ENCODE measurements around the gene CERS6. TPM values are rescaled to one million over a fixed set of nuclear protein-coding genes. Genes with fewer than 3 reads are reported as not detected.
"Not testable (repeated sequence)": the region's sequence is repeated elsewhere in the genome, so short reads cannot be mapped to it uniquely, and the experiment has no call there.

The CERS6 gene
- total RNA-seq, 4 donors from 2014 or later = 42.3 to 62.1 (median 50.6) TPM

DNA sequence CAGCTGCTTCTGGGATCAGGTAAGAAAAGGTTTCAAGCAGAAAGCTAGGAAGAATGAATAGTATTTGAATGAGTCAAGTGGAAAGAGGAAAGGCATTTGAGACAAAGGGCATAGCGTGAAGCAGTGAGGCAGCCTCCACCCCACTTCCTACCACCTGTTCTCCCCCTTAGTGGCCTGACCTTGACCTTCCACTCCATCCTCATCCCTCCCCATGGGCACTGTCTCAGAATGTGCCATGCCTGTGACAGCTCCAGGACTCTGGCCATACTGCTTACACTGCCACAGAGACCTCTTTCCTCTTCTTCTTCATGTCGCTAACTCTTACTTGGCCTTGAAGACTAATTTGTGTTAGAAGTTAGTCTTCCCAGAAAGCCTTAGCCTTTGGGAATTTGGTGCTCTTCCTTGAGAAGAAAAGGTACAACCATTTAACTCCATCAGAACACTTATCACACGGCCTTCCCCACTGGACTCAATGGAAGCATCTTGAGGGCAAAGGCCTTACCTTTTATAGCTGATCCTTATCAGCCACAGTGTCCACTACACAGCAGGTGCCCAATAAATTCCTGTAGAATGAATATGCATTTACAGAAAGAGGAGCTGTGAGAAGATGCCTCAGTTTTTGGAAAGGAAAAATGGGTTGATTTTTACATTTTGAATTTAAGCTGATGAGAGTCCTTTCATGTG, 331.2 kb downstream of the CERS6 start:
- intact Hi-C loops (cut with DNase I; ENCODE audit: low total_unique reads) (no loop called here), in situ Hi-C loops (cut with MboI; ENCODE audit: low pct_ligation_motif_present in 1 of 4, low pct_unique_long_range_greater_than_20kb in 1 of 4, low sequenced_read_pairs in 3 of 4) (no loop called here)
- no peaks in the 10 kb centered on the region for H3K36me3 ChIP-seq
- H3K4me3 ChIP-seq = no peak overlapping the region
- H3K9me3 ChIP-seq = no peaks in the 10 kb centered on the region
- 47 to 86% methylated on average over 3 of the region's 3 CpGs for WGBS, 2 donors (ENCODE audit: low coverage in 1 of 2)
- DNase-seq = no peak
- TF ChIP-seq POLR2AphosphoS5 (IDR thresholded peaks at IDR 0.05) (no peak), POLR2A (IDR thresholded peaks at IDR 0.05) (no peak), EP300 (IDR thresholded peaks at IDR 0.05; ENCODE audit: low read depth) (no peak), CTCF (IDR thresholded peaks at IDR 0.05) (no peak)
- H3K27ac ChIP-seq = no peak overlapping the region
- H3K27me3 ChIP-seq = no peaks in the 10 kb centered on the region
- no peaks in the 10 kb centered on the region for H3K4me1 ChIP-seq

DNA sequence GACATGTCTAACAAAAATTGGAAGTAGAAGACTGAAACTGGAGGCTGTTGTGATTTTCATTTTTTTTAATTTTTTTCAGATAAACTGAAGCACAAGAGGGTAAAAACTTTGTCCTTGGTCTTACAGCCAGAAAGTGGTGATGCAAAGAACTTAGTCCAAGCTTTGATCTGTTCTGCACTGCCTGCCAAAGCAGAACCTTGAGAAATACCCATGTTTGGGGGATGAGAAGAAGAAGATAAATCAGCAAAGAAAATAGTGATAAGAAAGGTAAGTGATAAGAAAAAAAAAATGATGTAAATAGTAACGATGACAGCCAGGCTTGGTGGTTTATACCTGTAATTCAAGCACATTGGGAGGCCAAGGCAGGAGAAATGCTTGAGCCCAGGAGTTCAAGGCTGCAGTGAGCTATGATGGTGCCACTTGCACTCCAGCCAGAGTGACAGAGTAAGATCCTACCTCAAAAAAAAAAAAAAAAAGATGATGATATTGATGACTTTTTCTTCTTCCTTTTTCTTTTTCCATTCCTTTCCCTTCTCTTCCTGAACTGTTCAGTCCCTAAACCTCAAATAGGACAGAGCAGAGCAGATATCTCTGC, 331.8 kb downstream of the CERS6 start:
- Histone ChIP-seq H3K36me3 (no peaks in the 10 kb centered on the region), H3K4me3 (no peak overlapping the region), H3K4me1 (no peaks in the 10 kb centered on the region), H3K9me3 (no peaks in the 10 kb centered on the region), H3K27me3 (no peaks in the 10 kb centered on the region), H3K27ac (no peak overlapping the region)
- intact Hi-C loops (cut with DNase I; ENCODE audit: low total_unique reads) = no loop called here
- 77 to 83% methylated on average over 1 of the region's 1 CpG for WGBS, 2 donors (ENCODE audit: low coverage in 1 of 2)
- TF ChIP-seq CTCF (IDR thresholded peaks at IDR 0.05) = no peak
- TF ChIP-seq POLR2A (IDR thresholded peaks at IDR 0.05) = no peak
- TF ChIP-seq POLR2AphosphoS5 (IDR thresholded peaks at IDR 0.05) = no peak
- no peak for TF ChIP-seq EP300 (IDR thresholded peaks at IDR 0.05; ENCODE audit: low read depth)
- in situ Hi-C loops (cut with MboI; ENCODE audit: low pct_ligation_motif_present in 1 of 4, low pct_unique_long_range_greater_than_20kb in 1 of 4, low sequenced_read_pairs in 3 of 4) = no loop called here
- no peak for DNase-seq

DNA sequence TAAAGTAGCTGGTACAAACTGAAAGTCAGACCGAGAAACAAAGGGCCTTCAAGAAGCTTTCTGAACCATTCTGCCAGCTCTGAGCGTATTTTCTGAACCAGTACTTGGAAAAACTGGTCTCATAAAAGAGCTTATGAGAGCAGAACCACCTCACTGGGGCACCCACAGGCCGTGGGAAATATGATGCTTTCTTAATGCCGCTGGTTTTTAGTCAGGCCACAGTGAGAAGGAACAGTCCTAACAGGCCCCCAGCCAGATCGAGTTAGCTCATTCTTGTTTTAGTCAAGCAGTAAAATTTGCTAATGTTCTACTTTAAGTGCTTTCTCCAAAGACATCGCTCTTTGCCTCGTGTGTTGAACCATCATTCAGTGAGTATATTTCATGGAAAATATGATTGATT, 333.7 kb downstream of the CERS6 start:
- TF ChIP-seq POLR2AphosphoS5 (IDR thresholded peaks at IDR 0.05) = no peak
- TF ChIP-seq EP300 (IDR thresholded peaks at IDR 0.05; ENCODE audit: low read depth) = no peak
- no peak for TF ChIP-seq CTCF (IDR thresholded peaks at IDR 0.05)
- no peak for TF ChIP-seq POLR2A (IDR thresholded peaks at IDR 0.05)
- Histone ChIP-seq H3K36me3 (no peaks in the 10 kb centered on the region), H3K27me3 (no peaks in the 10 kb centered on the region), H3K4me1 (no peaks in the 10 kb centered on the region), H3K27ac (no peak overlapping the region), H3K4me3 (no peak overlapping the region), H3K9me3 (no peaks in the 10 kb centered on the region)
- WGBS, 2 donors (ENCODE audit: low coverage in 1 of 2) = 34 to 56% methylated on average over 5 to 7 of the region's 7 CpGs
- in situ Hi-C loops (cut with MboI; ENCODE audit: low pct_ligation_motif_present in 1 of 4, low pct_unique_long_range_greater_than_20kb in 1 of 4, low sequenced_read_pairs in 3 of 4) = no loop called here
- no peak for DNase-seq
- intact Hi-C loops (cut with DNase I; ENCODE audit: low total_unique reads) = no loop called here

DNA sequence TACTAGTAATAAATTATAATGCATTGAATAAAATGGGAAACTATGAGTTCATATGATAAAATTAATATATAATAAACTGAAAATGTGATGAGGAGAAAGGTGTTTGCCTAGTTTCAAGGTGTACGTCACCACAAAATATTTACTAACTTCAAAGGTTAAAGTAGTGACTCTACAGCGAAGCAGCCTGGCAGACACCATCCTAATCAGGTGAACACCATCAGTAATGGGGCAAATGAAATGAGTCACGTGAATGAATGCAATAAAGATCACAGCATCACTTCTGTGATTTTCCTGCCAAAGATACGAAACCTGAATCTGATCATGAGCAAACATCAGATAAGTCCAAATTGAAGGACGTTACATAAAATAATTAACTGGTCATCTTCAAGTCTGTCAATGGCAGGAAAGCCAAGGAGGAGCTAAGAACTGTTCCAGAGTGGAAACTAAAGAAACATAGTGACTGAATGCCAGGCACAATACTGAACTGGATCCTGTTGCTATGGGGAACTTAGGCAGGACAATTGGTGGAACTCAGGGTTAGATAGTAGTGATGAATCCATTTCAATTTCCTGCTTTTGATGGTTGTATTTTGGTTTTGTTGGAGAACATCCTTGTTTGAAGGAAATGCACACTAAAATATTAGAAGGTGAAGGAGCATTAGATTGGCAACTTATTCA, 334.3 kb downstream of the CERS6 start:
- intact Hi-C loops (cut with DNase I; ENCODE audit: low total_unique reads) = no loop called here
- no peaks in the 10 kb centered on the region for H3K27me3 ChIP-seq
- TF ChIP-seq CTCF (IDR thresholded peaks at IDR 0.05) (no peak), POLR2AphosphoS5 (IDR thresholded peaks at IDR 0.05) (no peak), POLR2A (IDR thresholded peaks at IDR 0.05) (no peak), EP300 (IDR thresholded peaks at IDR 0.05; ENCODE audit: low read depth) (no peak)
- no peak overlapping the region for H3K27ac ChIP-seq
- in situ Hi-C loops (cut with MboI; ENCODE audit: low pct_ligation_motif_present in 1 of 4, low pct_unique_long_range_greater_than_20kb in 1 of 4, low sequenced_read_pairs in 3 of 4) = no loop called here
- WGBS, 2 donors (ENCODE audit: low coverage in 1 of 2) = 78 to 82% methylated on average over 5 of the region's 5 CpGs
- no peaks in the 10 kb centered on the region for H3K4me1 ChIP-seq
- no peak for DNase-seq
- H3K9me3 ChIP-seq = no peaks in the 10 kb centered on the region
- no peak overlapping the region for H3K4me3 ChIP-seq
- H3K36me3 ChIP-seq = no peaks in the 10 kb centered on the region

DNA sequence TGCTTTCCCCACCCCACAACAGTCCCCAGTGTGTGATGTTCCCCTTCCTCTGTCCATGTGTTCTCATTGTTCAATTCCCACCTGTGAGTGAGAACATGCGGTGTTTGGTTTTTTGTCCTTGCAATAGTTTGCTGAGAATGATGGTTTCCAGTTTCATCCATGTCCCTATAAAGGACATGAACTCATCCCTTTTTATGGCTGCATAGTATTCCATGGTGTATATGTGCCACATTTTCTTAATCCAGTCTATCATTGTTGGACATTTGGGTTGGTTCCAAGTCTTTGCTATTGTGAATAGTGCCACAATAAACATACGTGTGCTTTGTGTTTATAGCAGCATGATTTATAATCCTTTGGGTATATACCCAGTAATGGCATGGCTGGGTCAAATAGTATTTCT, 335.1 kb downstream of the CERS6 start:
- 66 to 67% methylated on average over 2 of the region's 2 CpGs for WGBS, 2 donors (ENCODE audit: low coverage in 1 of 2)
- DNase-seq; in situ Hi-C loops (cut with MboI; ENCODE audit: low pct_ligation_motif_present in 1 of 4, low pct_unique_long_range_greater_than_20kb in 1 of 4, low sequenced_read_pairs in 3 of 4); H3K4me1 ChIP-seq; intact Hi-C loops (cut with DNase I; ENCODE audit: low total_unique reads); H3K27me3 ChIP-seq; H3K36me3 ChIP-seq; H3K27ac ChIP-seq; H3K4me3 ChIP-seq; H3K9me3 ChIP-seq: not testable (repeated sequence)

Data from transverse colon (tissue), 4 donors.